CD14-positive monocyte (primary cell): ENCODE results near the gene CNTN6. TPM values are rescaled to one million over a fixed set of nuclear protein-coding genes. Genes with fewer than 3 reads are reported as not detected.

Experiments used
- DNase-seq, 3 donors: peaks; one replicate each; pipeline ENCODE4 v3.0.0-alpha.2; 2011 to 2022
- H2AFZ ChIP-seq: 2 replicates; pipeline ENCODE4 v1.6.0; 2012; ENCODE audit warnings: mild to moderate bottlenecking, low read depth, low read length, inconsistent platforms; ENCODE audit not compliant: insufficient read depth, poor library complexity, severe bottlenecking
- H3K27ac ChIP-seq, 2 donors: 1 replicate in 1 of 2; 2 replicates in 1 of 2; pipeline ENCODE4 v1.5.1; 2012 to 2013; ENCODE audit warnings: low read length in 2 of 2, control low read depth in 1 of 2, inconsistent platforms in 1 of 2, low read depth in 1 of 2, mild to moderate bottlenecking in 1 of 2
- H3K27me3 ChIP-seq, 2 donors: one replicate each; pipeline versions ENCODE4 v1.6.0 to v1.6.1; 2011 to 2013; ENCODE audit warnings: low read length in 2 of 2; ENCODE audit not compliant: control insufficient read depth in 2 of 2, insufficient read depth in 2 of 2
- H3K36me3 ChIP-seq, 2 donors: replicated peaks in 1 of 2; 1 replicate in 1 of 2; 2 replicates in 1 of 2; pipeline versions ENCODE4 v1.5.1 to v1.6.1; 2012 to 2013; ENCODE audit warnings: low read length in 2 of 2, control low read depth in 1 of 2, inconsistent platforms in 1 of 2, mild to moderate bottlenecking in 1 of 2; ENCODE audit not compliant: insufficient read depth in 2 of 2, control insufficient read depth in 1 of 2
- H3K4me1 ChIP-seq, 2 donors: 1 replicate in 1 of 2; 2 replicates in 1 of 2; pipeline versions ENCODE4 v1.5.1 to v1.6.1; 2012 to 2013; ENCODE audit warnings: low read length in 2 of 2, control low read depth in 1 of 2, inconsistent platforms in 1 of 2, mild to moderate bottlenecking in 1 of 2, moderate library complexity in 1 of 2; ENCODE audit not compliant: insufficient read depth in 2 of 2, control insufficient read depth in 1 of 2
- H3K4me2 ChIP-seq: replicated peaks from 2 replicates; pipeline ENCODE3; 2012; ENCODE audit warnings: low read length, moderate library complexity, mild to moderate bottlenecking; ENCODE audit not compliant: poor library complexity, severe bottlenecking; ENCODE audit errors: extremely low read depth
- H3K4me3 ChIP-seq, 3 experiments: fragments of 200-600 bp in 1 of 3; sonication (generic) in 1 of 3; replicated peaks in 1 of 3; 1 replicate in 2 of 3; 2 replicates in 1 of 3; pipeline ENCODE4 v1.5.1; 2011 to 2013; ENCODE audit warnings: low read length in 3 of 3, mild to moderate bottlenecking in 3 of 3, control low read depth in 2 of 3, low read depth in 2 of 3, inconsistent platforms in 1 of 3, moderate library complexity in 1 of 3
- H3K79me2 ChIP-seq: 2 replicates; pipeline ENCODE4 v1.6.0; 2012; ENCODE audit warnings: mild to moderate bottlenecking, control low read depth, inconsistent platforms, low read length, moderate library complexity; ENCODE audit not compliant: insufficient read depth
- H3K9ac ChIP-seq: 2 replicates; pipeline ENCODE4 v1.6.0; 2017; ENCODE audit warnings: low read length, mild to moderate bottlenecking; ENCODE audit not compliant: insufficient read depth, poor library complexity, severe bottlenecking
- H3K9me3 ChIP-seq, 2 donors: replicated peaks in 1 of 2; 1 replicate in 1 of 2; 2 replicates in 1 of 2; pipeline versions ENCODE4 v1.5.1 to v1.6.1; 2012 to 2013; ENCODE audit warnings: low read length in 2 of 2, control low read depth in 1 of 2; ENCODE audit not compliant: control insufficient read depth in 1 of 2, insufficient read depth in 1 of 2
- H4K20me1 ChIP-seq: 2 replicates; pipeline ENCODE4 v1.6.0; 2012; ENCODE audit warnings: mild to moderate bottlenecking, low read length, control low read depth, moderate library complexity; ENCODE audit not compliant: insufficient read depth
- H3K27ac Mint-ChIP-seq, 7 donors: one replicate each; pipeline ENCODE4 v1.8.0; 2020; ENCODE audit warnings: mild to moderate bottlenecking in 7 of 7, mixed read lengths in 7 of 7, moderate library complexity in 6 of 7, inconsistent platforms in 2 of 7
- H3K27me3 Mint-ChIP-seq, 3 donors: one replicate each; pipeline ENCODE4 v1.8.0; 2021 to 2022; ENCODE audit warnings: low read depth in 3 of 3, mild to moderate bottlenecking in 3 of 3, mixed read lengths in 3 of 3, moderate library complexity in 3 of 3, inconsistent platforms in 1 of 3
- H3K36me3 Mint-ChIP-seq, 2 donors: one replicate each; pipeline ENCODE4 v1.8.0; 2020; ENCODE audit warnings: mixed read lengths in 2 of 2, inconsistent platforms in 1 of 2, mild to moderate bottlenecking in 1 of 2
- H3K4me1 Mint-ChIP-seq: one replicate; pipeline ENCODE4 v1.8.0; 2020; ENCODE audit warnings: mild to moderate bottlenecking, mixed read lengths
- H3K4me3 Mint-ChIP-seq, 2 donors: one replicate each; pipeline ENCODE4 v1.8.0; 2020; ENCODE audit warnings: mild to moderate bottlenecking in 2 of 2, mixed read lengths in 2 of 2, moderate library complexity in 1 of 2
- H3K9me3 Mint-ChIP-seq, 7 donors: one replicate each; pipeline ENCODE4 v1.8.0; 2020 to 2022; ENCODE audit warnings: mixed read lengths in 7 of 7, mild to moderate bottlenecking in 6 of 7, moderate library complexity in 6 of 7, inconsistent platforms in 2 of 7
- CTCF ChIP-seq: fragments of 200-600 bp; IDR thresholded peaks from one replicate; pipeline ENCODE4 v1.8.0; 2022; ENCODE audit warnings: antibody characterized with exemption, mild to moderate bottlenecking
- WGBS: methylation state at CpG from one replicate; pipeline ENCODE4 v1.1.5; 2013; ENCODE audit warnings: missing lambda C conversion rate; ENCODE audit not compliant: insufficient coverage; 5-methylcytosine and 5-hydroxymethylcytosine counted together
- intact Hi-C, 2 donors: fragments of 100-400 bp; cut with micrococcal nuclease; formaldehyde crosslinking; loops; one replicate each; pipeline versions ENCODE4 v1.15.0 to v1.15.1; 2023
- polyA plus RNA-seq, 3 donors: library from polyadenylated mRNA; depleted of rRNA in 1 of 3; unstranded in 2 of 3; stranded (reverse) in 1 of 3; fragments of 300-500 nt in 2 of 3; fragments of >200 nt in 1 of 3; fragmentation: Illumina TruSeq in 2 of 3; gene quantifications; 1 replicate in 2 of 3; 2 replicates in 1 of 3; pipeline ENCODE4 v1.2.3, GENCODE V29; 2012 to 2021

CNTN6 gene
- polyA plus RNA-seq, 3 donors = not detected

DNA sequence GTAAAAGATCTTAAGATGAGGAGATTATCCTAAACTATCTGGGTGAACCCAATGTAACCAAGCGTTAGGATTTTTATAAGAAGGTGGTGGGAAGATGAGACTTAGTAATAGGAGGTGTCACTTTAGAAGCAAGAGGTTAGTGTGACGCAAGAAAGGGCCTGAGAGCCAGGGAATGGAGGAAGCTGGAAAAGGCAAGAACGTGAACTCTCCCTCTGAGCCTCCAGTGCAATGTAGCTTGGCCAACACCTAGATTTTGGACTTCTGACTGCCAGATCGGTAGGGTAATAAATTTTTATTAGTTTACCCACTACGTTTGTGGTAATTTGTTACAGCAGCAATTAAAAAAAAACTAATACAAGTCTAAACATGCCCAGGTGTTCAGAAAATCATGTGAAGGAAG, 20.8 kb upstream of the CNTN6 start:
- H3K4me3 Mint-ChIP-seq = no peak overlapping the region
- DNase-seq = no peak
- WGBS = 94% methylated on average over 3 of the region's 5 CpGs

DNA sequence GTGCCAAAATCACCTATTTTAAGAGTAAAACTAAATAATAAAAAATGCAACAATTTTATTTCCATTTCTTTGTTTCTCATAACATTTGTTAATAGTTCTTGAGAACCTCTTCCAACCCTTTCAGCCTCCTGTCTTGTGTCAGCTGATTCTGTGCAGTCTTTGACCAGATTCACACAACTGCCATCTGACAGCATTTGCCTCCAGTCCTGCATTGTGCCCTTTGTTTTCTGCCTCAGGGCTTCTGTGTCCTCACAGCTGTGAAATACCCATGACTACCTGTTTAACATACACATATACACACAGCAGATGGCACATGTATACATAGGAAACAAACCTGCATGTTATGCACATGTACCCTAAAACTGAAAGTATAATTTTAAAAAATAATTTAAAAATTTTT, 13.2 kb upstream of the CNTN6 start:
- H3K27ac ChIP-seq = no peak overlapping the region
- no peaks in the 10 kb centered on the region for H3K36me3 ChIP-seq
- no peaks in the 10 kb centered on the region for H3K4me1 ChIP-seq
- no peak for TF ChIP-seq CTCF
- H3K4me1 Mint-ChIP-seq = no peaks in the 10 kb centered on the region
- no peak overlapping the region for H3K4me3 ChIP-seq
- intact Hi-C loops = no loop called here
- no peaks in the 10 kb centered on the region for H3K27me3 Mint-ChIP-seq
- H3K9ac ChIP-seq = no peak overlapping the region
- no peaks in the 10 kb centered on the region for H3K36me3 Mint-ChIP-seq
- peaks cover 0 to 2% (median 0%) of the 10 kb centered on the region in 7 donors for H3K9me3 Mint-ChIP-seq
- no peaks in the 10 kb centered on the region for H3K79me2 ChIP-seq
- no peak overlapping the region for H3K4me3 Mint-ChIP-seq
- H2AFZ ChIP-seq = no peak overlapping the region
- no peak overlapping the region for H3K4me2 ChIP-seq
- H3K27me3 ChIP-seq = no peaks in the 10 kb centered on the region
- DNase-seq = no peak
- H3K27ac Mint-ChIP-seq = no peak overlapping the region
- H3K9me3 ChIP-seq = no peaks in the 10 kb centered on the region
- H4K20me1 ChIP-seq = no peaks in the 10 kb centered on the region

More for the DNA sequence above, 20.8 kb upstream of the CNTN6 start:
- Histone ChIP-seq H3K4me1 (no peaks in the 10 kb centered on the region), H3K36me3 (no peaks in the 10 kb centered on the region), H3K9me3 (no peaks in the 10 kb centered on the region), H3K4me3 (no peak overlapping the region), H4K20me1 (no peaks in the 10 kb centered on the region), H3K27me3 (no peaks in the 10 kb centered on the region), H3K79me2 (no peaks in the 10 kb centered on the region), H3K27ac (no peak overlapping the region), H3K9ac (no peak overlapping the region), H2AFZ (no peak overlapping the region), H3K4me2 (no peak overlapping the region)
- intact Hi-C loops = no loop called here
- Mint-ChIP-seq H3K27me3 (no peaks in the 10 kb centered on the region), H3K9me3 (peaks cover 0 to 7% (median 1%) of the 10 kb centered on the region in 7 donors), H3K36me3 (no peaks in the 10 kb centered on the region), H3K27ac (no peak overlapping the region), H3K4me1 (no peaks in the 10 kb centered on the region)
- TF ChIP-seq CTCF = no peak
